Measurements from ENCODE around the gene TPR.

GRCh38 chr1:186391841-186392240 is 16.8 kb upstream of the TPR start:
- TF ChIP-seq, protein P1, sequence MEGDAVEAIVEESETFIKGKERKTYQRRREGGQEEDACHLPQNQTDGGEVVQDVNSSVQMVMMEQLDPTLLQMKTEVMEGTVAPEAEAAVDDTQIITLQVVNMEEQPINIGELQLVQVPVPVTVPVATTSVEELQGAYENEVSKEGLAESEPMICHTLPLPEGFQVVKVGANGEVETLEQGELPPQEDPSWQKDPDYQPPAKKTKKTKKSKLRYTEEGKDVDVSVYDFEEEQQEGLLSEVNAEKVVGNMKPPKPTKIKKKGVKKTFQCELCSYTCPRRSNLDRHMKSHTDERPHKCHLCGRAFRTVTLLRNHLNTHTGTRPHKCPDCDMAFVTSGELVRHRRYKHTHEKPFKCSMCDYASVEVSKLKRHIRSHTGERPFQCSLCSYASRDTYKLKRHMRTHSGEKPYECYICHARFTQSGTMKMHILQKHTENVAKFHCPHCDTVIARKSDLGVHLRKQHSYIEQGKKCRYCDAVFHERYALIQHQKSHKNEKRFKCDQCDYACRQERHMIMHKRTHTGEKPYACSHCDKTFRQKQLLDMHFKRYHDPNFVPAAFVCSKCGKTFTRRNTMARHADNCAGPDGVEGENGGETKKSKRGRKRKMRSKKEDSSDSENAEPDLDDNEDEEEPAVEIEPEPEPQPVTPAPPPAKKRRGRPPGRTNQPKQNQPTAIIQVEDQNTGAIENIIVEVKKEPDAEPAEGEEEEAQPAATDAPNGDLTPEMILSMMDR (IDR thresholded peaks at IDR 0.05), result no peak
- no peak for TF ChIP-seq POLR2A (IDR thresholded peaks at IDR 0.05)

Data from tibial nerve (tissue), 3 donors.